Activated B cell treated with CpG ODN at 0.5 μM for 24 hours (primary cell): ENCODE measurements around the gene PPP1R12A. TPM values are rescaled to one million over a fixed set of nuclear protein-coding genes. Genes with fewer than 3 reads are reported as not detected.

Experiments used
- ATAC-seq: fragments of 200-7000 bp; cut with Tn5 transposase; one replicate; pipeline ENCODE4 v1.10.0; 2021; ENCODE audit warnings: low read depth, mild to moderate bottlenecking, moderate library complexity
- CTCF ChIA-PET: fragments of 350-600 bp; sonication (Branson Sonifier 250); formaldehyde crosslinking; loops from one replicate; lab custom pipeline; 2021; ENCODE audit warnings: antibody characterized with exemption; lab: Charles Lee
- POLR2A ChIA-PET: fragments of 350-600 bp; sonication (Branson Sonifier 250); formaldehyde crosslinking; loops from one replicate; lab custom pipeline; 2021; ENCODE audit warnings: antibody characterized with exemption; lab: Charles Lee
- DNase-seq: peaks from one replicate; pipeline ENCODE4 v3.0.0; 2022
- H3K27ac Mint-ChIP-seq: one replicate; pipeline ENCODE4 v1.8.0; 2020; ENCODE audit warnings: mixed read lengths
- H3K27me3 Mint-ChIP-seq: one replicate; pipeline ENCODE4 v1.8.0; 2021; ENCODE audit warnings: mixed read lengths
- H3K36me3 Mint-ChIP-seq: one replicate; pipeline ENCODE4 v1.8.0; 2021; ENCODE audit warnings: low read depth, mixed read lengths
- H3K4me1 Mint-ChIP-seq: one replicate; pipeline ENCODE4 v1.8.0; 2021; ENCODE audit warnings: mixed read lengths
- H3K4me3 Mint-ChIP-seq: one replicate; pipeline ENCODE4 v1.8.0; 2020; ENCODE audit warnings: mild to moderate bottlenecking, mixed read lengths
- H3K9me3 Mint-ChIP-seq: one replicate; pipeline ENCODE4 v1.8.0; 2020; ENCODE audit warnings: mixed read lengths
- CTCF ChIP-seq: fragments of 200-600 bp; IDR thresholded peaks from one replicate; pipeline ENCODE4 v1.8.0; 2022; ENCODE audit warnings: antibody characterized with exemption, mild to moderate bottlenecking
- intact Hi-C: fragments of 100-400 bp; cut with micrococcal nuclease; formaldehyde crosslinking; loops from one replicate; pipeline ENCODE4 v1.15.1; 2024
- total RNA-seq: library from RNA; stranded (reverse); gene quantifications from 2 replicates; pipeline ENCODE4 v1.2.3, GENCODE V29; 2022

Gene PPP1R12A
- total RNA-seq, 1 donor from 2014 or later, result 90.4 TPM

GRCh38 chr12:79895804-79896203 is 39.1 kb downstream of the PPP1R12A start:
- Mint-ChIP-seq H3K27ac (no peak overlapping the region), H3K36me3 (peaks cover 14% of the 10 kb centered on the region), H3K4me1 (peaks cover 53% of the 10 kb centered on the region), H3K4me3 (no peak overlapping the region), H3K27me3 (no peaks in the 10 kb centered on the region), H3K9me3 (peaks cover 4% of the 10 kb centered on the region)
- intact Hi-C loops, result loop anchor here (2.0 kb wide), 1 partner anchor 13 kb away; no protein-coding TSS in a partner anchor
- TF ChIP-seq CTCF, result no peak
- ChIA-PET POLR2A (no interaction called here), CTCF (no interaction called here)
- no peak for DNase-seq
- ATAC-seq, result no peak

- DNase-seq, result no peak
- Mint-ChIP-seq H3K4me3 (no peak overlapping the region), H3K27me3 (no peaks in the 10 kb centered on the region), H3K9me3 (peaks cover 4% of the 10 kb centered on the region), H3K36me3 (peaks cover 11% of the 10 kb centered on the region), H3K27ac (no peak overlapping the region), H3K4me1 (peaks cover 55% of the 10 kb centered on the region)
- intact Hi-C loops, result loop anchor here (2.0 kb wide), 1 partner anchor 14 kb away; no protein-coding TSS in a partner anchor
- ChIA-PET POLR2A (no interaction called here), CTCF (no interaction called here)
- TF ChIP-seq CTCF, result no peak
- no peak for ATAC-seq
These were observed 39.8 kb downstream of the PPP1R12A start for GRCh38 chr12:79895071-79895470.

- no peak for DNase-seq
- ATAC-seq, result no peak
- CTCF ChIA-PET, result interaction anchor here (0.6 kb wide), 1 partner anchor 68 kb away, joined by 3 read pairs; no protein-coding TSS in a partner anchor
- TF ChIP-seq CTCF, result no peak
- Mint-ChIP-seq H3K27ac (no peak overlapping the region), H3K27me3 (no peaks in the 10 kb centered on the region), H3K9me3 (peaks cover 4% of the 10 kb centered on the region), H3K4me3 (no peak overlapping the region), H3K36me3 (peaks cover 7% of the 10 kb centered on the region), H3K4me1 (peaks cover 69% of the 10 kb centered on the region)
- POLR2A ChIA-PET, result no interaction called here
- intact Hi-C loops, result no loop called here
These were observed 43.3 kb downstream of the PPP1R12A start for GRCh38 chr12:79891506-79892162.

- H3K27ac Mint-ChIP-seq, result no peak overlapping the region
- POLR2A ChIA-PET, result no interaction called here
- no peak for TF ChIP-seq CTCF
- intact Hi-C loops, result loop anchor here (1.0 kb wide), 3 partner anchors 47 to 382 kb away; partner anchors contain the start of gene PPP1R12A
- peaks cover 4% of the 10 kb centered on the region for H3K9me3 Mint-ChIP-seq
- no peaks in the 10 kb centered on the region for H3K27me3 Mint-ChIP-seq
- no peak for DNase-seq
- no peak overlapping the region for H3K4me3 Mint-ChIP-seq
- H3K4me1 Mint-ChIP-seq, result peaks cover 69% of the 10 kb centered on the region
- CTCF ChIA-PET, result interaction anchor here (1.2 kb wide), 1 partner anchor 382 kb away, joined by 3 read pairs; no protein-coding TSS in a partner anchor
- no peak for ATAC-seq
- peaks cover 4% of the 10 kb centered on the region for H3K36me3 Mint-ChIP-seq
These were observed 47.0 kb downstream of the PPP1R12A start for GRCh38 chr12:79887890-79888289.

GRCh38 chr12:79886917-79887519 is 47.9 kb downstream of the PPP1R12A start:
- Mint-ChIP-seq H3K27me3 (no peaks in the 10 kb centered on the region), H3K4me1 (peaks cover 73% of the 10 kb centered on the region), H3K36me3 (peaks cover 7% of the 10 kb centered on the region), H3K27ac (no peak overlapping the region), H3K9me3 (peaks cover 3% of the 10 kb centered on the region), H3K4me3 (no peak overlapping the region)
- no peak for TF ChIP-seq CTCF
- ChIA-PET CTCF (no interaction called here), POLR2A (no interaction called here)
- intact Hi-C loops, result loop anchor here (1.0 kb wide), 3 partner anchors 48 to 383 kb away; partner anchors contain the start of gene PPP1R12A
- DNase-seq (no peak), ATAC-seq (peak; percentile 57)
